H1 (cell line): Measurements from ENCODE around the gene ASRGL1. TPM values are rescaled to one million over a fixed set of nuclear protein-coding genes. Genes with fewer than 3 reads are reported as not detected.

Experiments used
- CTCF ChIA-PET: fragments of 300-600 bp; sonication (Branson Sonifier 250); formaldehyde crosslinking; loops from one replicate; lab custom pipeline; 2021; ENCODE audit not compliant: partially characterized antibody; lab: Charles Lee
- POLR2A ChIA-PET: fragments of 300-600 bp; sonication (Branson Sonifier 250); formaldehyde crosslinking; loops from one replicate; lab custom pipeline; 2021; ENCODE audit warnings: inconsistent platforms; ENCODE audit not compliant: partially characterized antibody; lab: Charles Lee
- DNase-seq, 2 experiments: peaks; one replicate each; pipeline versions ENCODE4 v3.0.0 to v3.0.0-alpha.2; 2010 to 2022; ENCODE audit warnings: low spot score in 2 of 2, low read depth in 1 of 2, mixed read lengths in 1 of 2
- FAIRE-seq: peaks from 2 replicates; lab custom pipeline; 2011; peaks lifted over from hg19 to GRCh38; lab: Jason Lieb, UNC
- H2AFZ ChIP-seq: 2 replicates; pipeline ENCODE4 v1.8.1; 2012; ENCODE audit warnings: low read length, inconsistent platforms
- H2AK5ac ChIP-seq: 2 replicates; pipeline ENCODE4 v1.6.1; 2013; ENCODE audit warnings: low read depth, low read length
- H2BK120ac ChIP-seq: replicated peaks from 2 replicates; pipeline ENCODE3; 2013; ENCODE audit warnings: low read depth, low read length, inconsistent platforms
- H2BK12ac ChIP-seq: 2 replicates; pipeline ENCODE4 v1.6.1; 2013; ENCODE audit warnings: low read depth, low read length
- H2BK15ac ChIP-seq: 2 replicates; pipeline ENCODE4 v1.6.1; 2013; ENCODE audit warnings: low read length
- H2BK20ac ChIP-seq: 2 replicates; pipeline ENCODE4 v1.6.1; 2013; ENCODE audit warnings: low read length
- H2BK5ac ChIP-seq: 2 replicates; pipeline ENCODE4 v1.6.1; 2013; ENCODE audit warnings: low read depth, low read length
- H3K14ac ChIP-seq: 2 replicates; pipeline ENCODE4 v1.6.1; 2013; ENCODE audit warnings: inconsistent platforms; ENCODE audit not compliant: insufficient read length
- H3K18ac ChIP-seq: 2 replicates; pipeline ENCODE4 v1.6.1; 2013; ENCODE audit warnings: low read length; ENCODE audit errors: extremely low read depth
- H3K23ac ChIP-seq: 2 replicates; pipeline ENCODE4 v1.6.1; 2013; ENCODE audit warnings: inconsistent platforms; ENCODE audit not compliant: insufficient read length
- H3K23me2 ChIP-seq: 2 replicates; pipeline ENCODE4 v1.6.1; 2013; ENCODE audit warnings: low read depth, low read length
- H3K27ac ChIP-seq: 2 replicates; pipeline ENCODE4 v1.6.1; 2011; ENCODE audit warnings: low read depth, low read length, inconsistent platforms
- H3K27me3 ChIP-seq, 4 experiments: replicated peaks in 1 of 4; 1 replicate in 1 of 4; 2 replicates in 3 of 4; pipeline versions ENCODE4 v1.6.1 to v1.8.1; 2011 to 2013; ENCODE audit warnings: low read length in 3 of 4, mild to moderate bottlenecking in 3 of 4, inconsistent platforms in 2 of 4, mixed read lengths in 2 of 4, moderate library complexity in 1 of 4; ENCODE audit not compliant: control insufficient read depth in 3 of 4, insufficient read depth in 3 of 4; ENCODE audit errors: extremely low read depth in 1 of 4
- H3K36me3 ChIP-seq, 4 experiments: 2 replicates each; pipeline versions ENCODE4 v1.6.1 to v1.8.1; 2011 to 2013; ENCODE audit warnings: mild to moderate bottlenecking in 4 of 4, low read length in 3 of 4, moderate library complexity in 2 of 4, control low read depth in 1 of 4, inconsistent platforms in 1 of 4; ENCODE audit not compliant: insufficient read depth in 4 of 4, control insufficient read depth in 2 of 4
- H3K4ac ChIP-seq: replicated peaks from 2 replicates; pipeline ENCODE3; 2013; ENCODE audit warnings: low read length, low read depth, mixed read lengths, inconsistent platforms; ENCODE audit not compliant: insufficient read length
- H3K4me1 ChIP-seq, 4 experiments: replicated peaks in 1 of 4; 1 replicate in 1 of 4; 2 replicates in 3 of 4; pipeline versions ENCODE4 v1.6.1 to v1.8.1; 2011 to 2013; ENCODE audit warnings: low read length in 3 of 4, inconsistent platforms in 2 of 4, mixed read lengths in 1 of 4; ENCODE audit not compliant: insufficient read depth in 4 of 4, control insufficient read depth in 3 of 4
- H3K4me2 ChIP-seq, 2 experiments: 2 replicates each; pipeline versions ENCODE4 v1.6.1 to v1.8.1; 2011 to 2013; ENCODE audit warnings: low read depth in 2 of 2, low read length in 2 of 2, control low read depth in 1 of 2, inconsistent platforms in 1 of 2, mild to moderate bottlenecking in 1 of 2; ENCODE audit not compliant: insufficient read depth in 1 of 2
- H3K4me3 ChIP-seq, 4 experiments: fragments of 200-600, 300-600 bp in 1 of 4; sonication (generic), shearing (Covaris generic), sonication (Bioruptor Twin) in 1 of 4; 2 replicates each; pipeline versions ENCODE4 v1.5.1 to v1.8.1; 2011 to 2016; ENCODE audit warnings: low read length in 4 of 4, low read depth in 3 of 4, control low read depth in 2 of 4, inconsistent platforms in 2 of 4, mild to moderate bottlenecking in 2 of 4, mixed read lengths in 1 of 4, moderate library complexity in 1 of 4; ENCODE audit not compliant: insufficient read depth in 2 of 4; ENCODE audit errors: extremely low read depth in 1 of 4
- H3K56ac ChIP-seq: replicated peaks from 2 replicates; pipeline ENCODE3; 2013; ENCODE audit warnings: low read depth, mild to moderate bottlenecking, mixed read lengths, low read length, inconsistent platforms; ENCODE audit not compliant: insufficient read length
- H3K79me1 ChIP-seq: 2 replicates; pipeline ENCODE4 v1.6.1; 2013; ENCODE audit warnings: low read depth, low read length, control low read depth
- H3K79me2 ChIP-seq, 2 experiments: 2 replicates each; pipeline versions ENCODE4 v1.6.1 to v1.8.1; 2012 to 2013; ENCODE audit warnings: low read length in 2 of 2, mild to moderate bottlenecking in 2 of 2, inconsistent platforms in 1 of 2; ENCODE audit not compliant: insufficient read depth in 2 of 2, control insufficient read depth in 1 of 2
- H3K9ac ChIP-seq, 4 experiments: replicated peaks in 1 of 4; 1 replicate in 1 of 4; 2 replicates in 3 of 4; pipeline versions ENCODE4 v1.6.1 to v1.8.1; 2011 to 2013; ENCODE audit warnings: low read depth in 3 of 4, low read length in 3 of 4, control low read depth in 2 of 4, mild to moderate bottlenecking in 2 of 4, moderate library complexity in 2 of 4, inconsistent platforms in 1 of 4; ENCODE audit errors: extremely low read depth in 1 of 4
- H3K9me3 ChIP-seq, 2 experiments: 2 replicates each; pipeline versions ENCODE4 v1.6.1 to v1.8.1; 2012 to 2013; ENCODE audit warnings: mild to moderate bottlenecking in 2 of 2, moderate library complexity in 2 of 2, control low read depth in 1 of 2, inconsistent platforms in 1 of 2, low read depth in 1 of 2, low read length in 1 of 2, mixed read lengths in 1 of 2; ENCODE audit not compliant: insufficient read depth in 2 of 2
- H4K20me1 ChIP-seq, 2 experiments: replicated peaks in 1 of 2; 2 replicates each; pipeline versions ENCODE3 to v1.8.1; 2011 to 2013; ENCODE audit warnings: inconsistent platforms in 2 of 2, low read length in 2 of 2, mild to moderate bottlenecking in 1 of 2; ENCODE audit not compliant: insufficient read depth in 2 of 2, control insufficient read depth in 1 of 2
- H4K5ac ChIP-seq: 2 replicates; pipeline ENCODE4 v1.6.1; 2013; ENCODE audit warnings: low read length, low read depth, mixed read lengths, inconsistent platforms; ENCODE audit not compliant: insufficient read length
- H4K8ac ChIP-seq: 2 replicates; pipeline ENCODE4 v1.8.0; 2013; ENCODE audit warnings: mild to moderate bottlenecking, moderate library complexity, low read length, inconsistent platforms; ENCODE audit not compliant: insufficient read depth; ENCODE audit errors: extremely low read depth
- H4K91ac ChIP-seq: replicated peaks from 2 replicates; pipeline ENCODE3; 2013; ENCODE audit warnings: low read length, mixed read lengths, inconsistent platforms; ENCODE audit not compliant: insufficient read length
- CEBPB ChIP-seq: IDR thresholded peaks from 2 replicates; pipeline ENCODE4 v1.6.1; 2012; ENCODE audit warnings: low read depth, low read length
- GABPA ChIP-seq: IDR thresholded peaks from 2 replicates; pipeline ENCODE4 v1.6.1; 2011; ENCODE audit warnings: mild to moderate bottlenecking, low read length, moderate library complexity, borderline replicate concordance; ENCODE audit not compliant: insufficient read depth
- HDAC2 ChIP-seq, 2 experiments: fragments of 300-600 bp in 1 of 2; sonication (generic) in 1 of 2; IDR thresholded peaks; 2 replicates each; pipeline ENCODE4 v1.6.1; 2011 to 2012; ENCODE audit warnings: low read depth in 2 of 2, low read length in 2 of 2, mild to moderate bottlenecking in 2 of 2, moderate library complexity in 2 of 2, borderline replicate concordance in 1 of 2, inconsistent platforms in 1 of 2
- HDAC6 ChIP-seq: IDR thresholded peaks from one replicate; pipeline ENCODE4 v1.7.1; 2012; ENCODE audit warnings: low read depth, mild to moderate bottlenecking, inconsistent platforms, low read length, moderate library complexity
- NANOG ChIP-seq: IDR thresholded peaks from 2 replicates; pipeline ENCODE4 v1.6.1; 2011; ENCODE audit warnings: low read length, low read depth, mild to moderate bottlenecking, inconsistent platforms; ENCODE audit not compliant: insufficient read depth, poor library complexity, severe bottlenecking
- POU5F1 ChIP-seq: IDR thresholded peaks from 2 replicates; pipeline ENCODE4 v1.6.1; 2011; ENCODE audit warnings: low read depth, mild to moderate bottlenecking, low read length, moderate library complexity
- RXRA ChIP-seq: IDR thresholded peaks from 2 replicates; pipeline ENCODE4 v1.6.1; 2011; ENCODE audit warnings: low read depth, mild to moderate bottlenecking, low read length, moderate library complexity; ENCODE audit not compliant: insufficient read depth
- TCF12 ChIP-seq: IDR thresholded peaks from 2 replicates; pipeline ENCODE4 v1.6.1; 2011; ENCODE audit warnings: low read depth, mild to moderate bottlenecking, low read length
- WGBS, 2 experiments: shearing (Covaris generic) in 1 of 2; methylation state at CpG; one replicate each; pipeline versions ENCODE4 v1.1.6 to v1.1.7; 2013 to 2015; ENCODE audit warnings: low lambda C conversion rate in 2 of 2, mixed read lengths in 2 of 2, inconsistent platforms in 1 of 2, low coverage in 1 of 2, missing lambda C conversion rate in 1 of 2; ENCODE audit not compliant: insufficient replicate concordance in 2 of 2, insufficient coverage in 1 of 2, insufficient read length in 1 of 2; ENCODE audit errors: extremely low coverage in 1 of 2, missing lambda C conversion rate in 1 of 2; 5-methylcytosine and 5-hydroxymethylcytosine counted together
- polyA plus RNA-seq, 7 experiments: library from polyadenylated mRNA; depleted of rRNA in 3 of 7; stranded (reverse) in 5 of 7; unstranded in 2 of 7; fragments of >200 nt in 5 of 7; fragments of 200-250 nt in 2 of 7; gene quantifications; 1 replicate in 5 of 7; 2 replicates in 1 of 7; 4 replicates in 1 of 7; pipeline versions ENCODE4 v1.2.1 to v1.2.3, GENCODE V29; 2011 to 2013; ENCODE audit warnings: missing spikeins in 2 of 7, mixed read lengths in 2 of 7
- total RNA-seq: library from RNA; stranded (reverse); fragmentation: NEBNext Ultra II Directional; extraction: Animal tissue kit (Norgen Biotek cat#: 25700); gene quantifications from 2 replicates; pipeline ENCODE4 v1.2.1, GENCODE V29; 2021
- TF ChIP-seq, protein P1 (sequence below): IDR thresholded peaks from 2 replicates; pipeline ENCODE4 v1.6.1; 2012; ENCODE audit warnings: inconsistent platforms

Gene ASRGL1
- total and polyA plus RNA-seq, 2 of the 8 experiments (the other 6 are each of a cell fraction or from before 2014, with no cell fraction given): 19.9 to 23.5 TPM

DNA sequence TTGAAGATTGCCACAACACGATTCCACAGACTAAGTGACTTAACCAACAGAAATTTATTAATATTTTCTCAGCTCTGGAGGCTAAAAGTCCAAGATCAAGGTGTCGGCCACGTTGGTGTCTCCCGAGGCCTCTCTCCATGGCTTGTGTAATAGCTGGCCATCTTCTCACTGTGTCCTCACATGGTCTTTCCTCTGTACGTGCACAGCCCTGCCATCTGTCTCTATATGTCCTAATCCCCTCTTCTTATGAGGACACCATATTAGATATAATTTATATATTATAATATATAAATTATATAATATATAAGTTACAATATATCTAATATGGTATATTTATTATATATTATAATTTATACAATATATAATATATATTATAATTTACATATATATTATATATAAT lies 56.5 kb downstream of the ASRGL1 start:
- no peak for FAIRE-seq
- no peaks in the 10 kb centered on the region for H3K23me2 ChIP-seq
- TF ChIP-seq HDAC2 (IDR thresholded peaks at IDR 0.05; ENCODE audit: borderline replicate concordance in 1 of 2, low read depth in 2 of 2, low read length in 2 of 2): no peak
- no peak for TF ChIP-seq NANOG
- no peak for TF ChIP-seq RXRA
- no peak for TF ChIP-seq HDAC6
- no peak for TF ChIP-seq POU5F1
- TF ChIP-seq CEBPB: no peak
- TF ChIP-seq TCF12: no peak
- TF ChIP-seq GABPA: no peak
- TF ChIP-seq, protein P1, sequence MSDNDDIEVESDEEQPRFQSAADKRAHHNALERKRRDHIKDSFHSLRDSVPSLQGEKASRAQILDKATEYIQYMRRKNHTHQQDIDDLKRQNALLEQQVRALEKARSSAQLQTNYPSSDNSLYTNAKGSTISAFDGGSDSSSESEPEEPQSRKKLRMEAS: no peak

More for the DNA sequence above, 56.5 kb downstream of the ASRGL1 start:
- Histone ChIP-seq H2AK5ac (no peak overlapping the region), H2BK120ac (no peak overlapping the region), H3K56ac (no peak overlapping the region), H3K9me3 (no peaks in the 10 kb centered on the region), H3K14ac (no peak overlapping the region), H2BK15ac (no peak overlapping the region), H3K27ac (no peak overlapping the region), H3K79me1 (no peaks in the 10 kb centered on the region), H4K20me1 (no peaks in the 10 kb centered on the region), H4K5ac (no peak overlapping the region), H4K8ac (no peak overlapping the region), H3K23ac (no peak overlapping the region), H3K4me3 (no peak overlapping the region), H2BK12ac (no peak overlapping the region), H3K36me3 (no peaks in the 10 kb centered on the region), H4K91ac (no peak overlapping the region), H3K18ac (no peak overlapping the region), H2BK5ac (no peak overlapping the region), H3K9ac (no peak overlapping the region), H3K27me3 (no peaks in the 10 kb centered on the region), H2BK20ac (no peak overlapping the region), H2AFZ (no peak overlapping the region), H3K4ac (no peak overlapping the region), H3K4me2 (no peak overlapping the region), H3K4me1 (peaks cover 3 to 8% (median 4%) of the 10 kb centered on the region in 4 experiments; a peak in 5 of 7 replicates), H3K79me2 (no peaks in the 10 kb centered on the region)
- no peak for DNase-seq
- WGBS, 2 experiments: 90% methylated on average over 5 of the region's 5 CpGs; no CpG with 5 or more reads in 1 of the 2 experiments
- POLR2A ChIA-PET: interaction anchor here (1.2 to 1.5 kb wide), 2 partner anchors 167 to 172 kb away, joined by 3 to 4 read pairs; no protein-coding TSS in a partner anchor
- CTCF ChIA-PET: interaction anchor here (0.9 to 8.6 kb wide), 13 partner anchors 10 to 171 kb away, joined by 3 to 113 read pairs (median 19); partner anchors contain the start of gene SCGB1A1
